GM18873 (cell line): Measurements from ENCODE around the gene EXOC5.
A peak's percentile ranks its signal among the peaks of the same experiment; 100 is the strongest.

ENCODE experiments used
- ATAC-seq: cut with Tn5 transposase; IDR thresholded peaks from one replicate; pipeline ENCODE4 v1.9.1; 2021; ENCODE audit warnings: mild to moderate bottlenecking, moderate library complexity, moderate number of reproducible peaks; ENCODE audit not compliant: unreplicated experiment, low FRiP score

The EXOC5 gene, protein sequence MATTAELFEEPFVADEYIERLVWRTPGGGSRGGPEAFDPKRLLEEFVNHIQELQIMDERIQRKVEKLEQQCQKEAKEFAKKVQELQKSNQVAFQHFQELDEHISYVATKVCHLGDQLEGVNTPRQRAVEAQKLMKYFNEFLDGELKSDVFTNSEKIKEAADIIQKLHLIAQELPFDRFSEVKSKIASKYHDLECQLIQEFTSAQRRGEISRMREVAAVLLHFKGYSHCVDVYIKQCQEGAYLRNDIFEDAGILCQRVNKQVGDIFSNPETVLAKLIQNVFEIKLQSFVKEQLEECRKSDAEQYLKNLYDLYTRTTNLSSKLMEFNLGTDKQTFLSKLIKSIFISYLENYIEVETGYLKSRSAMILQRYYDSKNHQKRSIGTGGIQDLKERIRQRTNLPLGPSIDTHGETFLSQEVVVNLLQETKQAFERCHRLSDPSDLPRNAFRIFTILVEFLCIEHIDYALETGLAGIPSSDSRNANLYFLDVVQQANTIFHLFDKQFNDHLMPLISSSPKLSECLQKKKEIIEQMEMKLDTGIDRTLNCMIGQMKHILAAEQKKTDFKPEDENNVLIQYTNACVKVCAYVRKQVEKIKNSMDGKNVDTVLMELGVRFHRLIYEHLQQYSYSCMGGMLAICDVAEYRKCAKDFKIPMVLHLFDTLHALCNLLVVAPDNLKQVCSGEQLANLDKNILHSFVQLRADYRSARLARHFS

DNA sequence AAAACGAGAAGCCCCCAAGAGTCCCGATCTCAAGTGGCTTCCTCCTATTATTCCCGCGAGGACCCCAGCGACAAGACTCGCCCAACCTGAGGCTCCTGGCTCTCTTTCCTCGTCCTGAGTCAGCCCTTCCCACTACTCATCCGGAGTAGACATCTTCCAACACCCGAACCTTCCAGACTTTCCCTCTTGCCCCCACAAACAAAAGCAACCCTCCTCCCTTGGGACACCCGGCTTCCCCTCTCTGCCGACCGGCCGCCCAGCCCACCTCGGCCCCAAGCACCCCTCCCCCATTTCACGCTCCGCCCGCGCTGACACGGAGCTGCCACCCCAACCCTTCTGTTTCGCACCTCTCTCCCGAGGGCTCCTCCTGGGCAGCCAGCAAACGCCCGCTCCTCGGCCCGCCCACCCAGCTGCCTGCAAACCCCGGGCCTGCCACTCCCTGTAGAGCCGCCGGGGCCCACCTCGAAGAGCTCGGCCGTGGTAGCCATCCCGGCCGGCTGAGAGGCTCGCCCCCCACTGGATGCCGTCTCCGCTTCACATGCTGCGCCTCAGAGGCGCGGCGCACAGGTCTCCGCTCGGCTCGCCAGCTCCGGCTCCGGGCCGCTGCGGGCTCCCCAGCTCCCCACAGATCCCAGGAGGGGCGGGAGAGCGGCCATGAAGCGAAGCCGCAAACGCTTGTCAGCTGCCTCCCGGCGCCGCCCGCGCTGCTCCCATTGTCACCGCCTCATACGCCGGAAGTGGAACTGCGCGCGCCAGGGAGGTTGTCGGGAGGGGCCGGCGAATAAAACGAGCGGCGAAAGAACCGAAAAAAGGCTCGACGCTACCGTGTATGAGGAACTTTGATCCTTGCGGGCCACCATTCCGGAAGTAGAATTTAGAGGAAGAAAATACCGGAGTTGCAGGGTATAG, at the start of gene EXOC5, which contains the start of gene AP5M1:
EXOC5 (minus strand) TSS at position 745 of the 909 bp plus-strand sequence; CDS start at position 488, 257 bp downstream.
AP5M1 (plus strand) TSS at position 811 of the 909 bp plus-strand sequence. CDS start 344 bp downstream, outside the sequence.
- ATAC-seq: peak; percentile 79

DNA sequence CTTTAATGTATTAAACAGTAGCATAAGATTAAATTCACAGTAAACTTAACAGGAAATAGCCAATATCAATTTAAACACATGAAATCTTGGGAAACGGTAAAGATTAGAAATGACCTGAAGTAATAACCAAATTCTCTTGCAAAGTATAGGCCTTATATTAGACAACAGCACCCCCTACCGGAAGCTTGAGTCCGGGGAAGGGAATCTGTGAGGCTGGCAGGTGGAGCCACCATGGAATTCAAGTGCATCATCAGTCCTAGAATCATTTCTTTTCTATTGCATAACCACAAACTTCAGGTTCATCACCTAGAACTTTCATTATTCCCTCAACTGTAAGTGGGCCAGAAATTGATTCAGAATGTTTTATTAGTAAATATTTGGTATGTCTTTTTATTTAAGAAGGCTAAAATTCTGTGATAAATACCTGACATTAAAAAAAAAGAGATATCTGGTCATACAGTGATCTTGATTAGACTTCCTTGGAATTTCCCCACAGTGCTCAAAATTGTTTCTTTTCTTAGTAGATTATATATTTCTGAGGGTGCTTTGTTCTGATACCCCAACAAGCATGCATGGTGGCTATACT, 48.6 kb upstream of the EXOC5 start:
- no peak for ATAC-seq

DNA sequence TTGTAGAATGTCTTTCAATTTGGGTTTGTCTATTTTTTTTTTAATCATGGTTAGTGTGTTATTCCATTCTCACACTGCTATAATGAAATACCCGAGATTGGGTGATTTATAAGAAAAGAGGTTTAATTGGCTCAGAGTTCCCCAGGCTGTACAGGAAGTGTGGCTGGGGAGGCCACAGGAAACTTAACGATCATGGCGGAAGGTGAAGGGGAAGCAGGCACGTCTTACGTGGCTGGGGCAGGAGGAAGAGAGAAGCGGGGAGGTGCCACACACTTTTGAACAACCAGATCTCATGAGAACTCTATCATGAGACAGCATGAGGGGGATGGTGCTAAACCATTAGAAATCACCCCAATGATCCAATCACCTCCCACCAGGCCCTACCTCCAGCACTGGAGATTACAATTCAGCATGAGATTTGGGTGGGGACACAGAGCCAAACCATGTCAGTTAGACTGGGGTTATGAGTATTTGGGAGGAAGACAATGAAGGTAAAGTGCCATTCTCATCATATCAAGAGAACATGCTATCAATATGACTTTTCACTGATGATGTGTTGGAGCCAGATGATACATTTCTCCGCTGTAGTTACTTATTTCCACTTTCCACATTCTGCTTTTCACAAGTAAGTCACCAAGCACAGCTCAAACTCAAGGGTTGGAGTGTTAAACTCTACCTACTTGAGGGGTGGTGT, 45.8 kb upstream of the EXOC5 start:
- no peak for ATAC-seq

DNA sequence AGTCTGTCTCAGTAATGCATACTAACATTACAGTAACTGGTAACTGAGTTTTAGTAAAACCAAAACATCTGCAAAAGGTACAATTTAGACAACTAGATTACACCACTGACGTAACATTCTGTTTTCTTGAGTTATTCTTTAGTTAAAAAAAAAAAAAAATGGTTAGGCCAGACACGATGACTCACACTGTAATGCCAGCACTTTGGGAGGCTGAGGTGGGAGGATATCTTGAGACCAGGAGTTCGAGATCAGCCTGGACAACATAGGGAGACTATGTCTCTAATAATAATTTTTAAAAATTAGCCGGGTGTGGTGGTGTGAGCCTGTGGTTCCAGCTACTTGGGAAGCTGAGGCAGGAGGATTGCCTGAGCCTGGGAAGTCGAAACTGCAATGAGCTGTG, 34.2 kb upstream of the EXOC5 start:
- no peak for ATAC-seq

DNA sequence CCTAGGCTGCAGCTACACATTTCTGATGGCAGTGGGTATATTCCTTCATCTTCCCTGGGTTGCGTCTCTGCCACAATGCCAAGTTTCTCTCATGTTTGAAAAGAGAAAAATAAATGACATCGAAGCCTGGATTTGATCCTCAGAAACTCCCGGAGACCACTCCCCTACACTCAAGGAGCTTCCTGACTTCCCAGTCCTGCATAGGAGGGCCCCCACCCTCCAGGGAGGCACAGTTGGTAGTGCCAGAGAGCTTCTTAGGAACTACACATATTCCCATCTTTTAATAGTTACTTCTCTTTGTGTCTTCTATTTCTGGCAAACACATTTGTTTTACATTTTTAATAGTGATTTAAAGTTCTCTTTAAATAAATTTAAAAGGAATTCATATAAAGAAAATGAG, 30.8 kb upstream of the EXOC5 start:
- no peak for ATAC-seq

DNA sequence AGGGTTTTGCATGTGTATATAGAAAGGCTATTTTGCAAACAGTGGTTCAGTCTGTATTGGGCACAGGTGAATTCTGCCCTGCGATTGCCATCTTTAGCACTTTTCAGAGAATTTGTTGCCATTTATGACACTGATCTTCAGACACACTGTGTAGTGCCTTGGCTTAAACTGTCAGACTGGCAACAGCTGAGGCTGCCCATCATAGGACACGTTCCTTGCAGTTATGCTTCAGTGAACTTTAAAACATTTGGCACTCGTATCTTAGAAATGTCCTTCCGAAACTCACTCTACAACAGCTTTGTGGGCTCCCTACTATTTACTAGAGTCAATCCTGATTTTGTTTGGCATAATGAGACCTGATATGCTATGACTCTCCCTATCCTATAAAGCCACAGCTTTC, 29.1 kb upstream of the EXOC5 start:
- ATAC-seq: no peak

DNA sequence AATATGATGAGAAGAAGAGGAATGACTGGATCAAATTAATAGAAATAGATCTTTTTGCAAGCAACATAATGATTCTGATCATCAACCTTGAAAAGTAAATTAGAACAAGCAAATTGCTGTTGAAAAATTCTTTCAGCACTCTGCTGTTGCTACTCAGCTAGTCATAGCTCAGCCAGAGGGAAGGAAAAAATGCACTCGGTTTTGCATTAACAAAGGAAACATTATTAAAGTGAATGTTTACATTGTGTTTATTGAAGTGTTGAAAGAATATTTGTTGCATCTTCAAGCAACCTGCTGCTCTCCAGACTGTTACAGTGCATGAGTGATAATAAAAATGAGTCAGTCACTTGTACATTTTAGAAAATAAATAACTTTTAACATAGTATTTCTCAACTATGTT, 26.5 kb upstream of the EXOC5 start:
- no peak for ATAC-seq

DNA sequence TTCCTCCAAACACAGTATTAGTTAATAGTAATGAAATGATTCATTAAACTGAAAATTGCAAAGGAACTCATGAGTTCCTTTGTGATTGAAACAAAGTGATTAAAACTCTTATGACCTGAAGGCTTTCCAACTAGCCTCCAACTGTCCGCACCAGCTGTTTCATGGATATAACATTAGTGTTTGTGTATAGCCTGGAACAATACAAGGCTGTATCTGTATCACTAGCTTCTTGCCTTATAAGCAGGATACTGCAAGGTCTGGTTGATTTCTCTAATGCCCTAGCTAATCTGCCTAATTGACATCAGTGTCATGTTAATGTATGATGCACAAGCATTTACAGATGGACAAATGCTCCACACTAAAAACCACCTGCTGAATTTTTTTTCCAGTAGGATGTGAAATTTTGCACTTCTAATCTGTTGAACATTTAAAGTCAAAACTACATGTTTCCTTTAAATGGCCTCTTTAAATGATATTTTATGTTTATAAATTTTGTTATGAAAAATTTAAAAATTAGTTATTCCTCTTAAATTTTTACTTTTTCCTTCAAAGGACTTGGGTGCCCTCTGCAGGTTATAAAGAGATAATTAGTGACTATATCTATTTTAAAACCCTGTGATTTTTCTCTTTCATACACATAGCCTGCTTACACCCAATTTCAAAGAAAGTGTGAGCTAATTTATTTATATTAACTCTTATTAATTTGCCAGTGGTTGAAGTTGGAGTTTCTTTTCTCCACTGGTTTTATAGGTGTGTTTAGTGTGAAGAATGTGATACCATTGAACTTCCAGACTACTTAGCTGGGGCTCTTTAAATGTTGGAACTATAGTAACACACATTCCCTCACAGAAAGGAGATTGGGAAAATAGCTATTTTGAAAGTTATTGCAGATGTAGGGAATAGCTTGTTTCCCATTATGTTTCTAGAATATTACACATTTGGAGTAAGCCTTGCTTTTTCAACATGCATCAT, 25.4 kb upstream of the EXOC5 start:
- no peak for ATAC-seq

DNA sequence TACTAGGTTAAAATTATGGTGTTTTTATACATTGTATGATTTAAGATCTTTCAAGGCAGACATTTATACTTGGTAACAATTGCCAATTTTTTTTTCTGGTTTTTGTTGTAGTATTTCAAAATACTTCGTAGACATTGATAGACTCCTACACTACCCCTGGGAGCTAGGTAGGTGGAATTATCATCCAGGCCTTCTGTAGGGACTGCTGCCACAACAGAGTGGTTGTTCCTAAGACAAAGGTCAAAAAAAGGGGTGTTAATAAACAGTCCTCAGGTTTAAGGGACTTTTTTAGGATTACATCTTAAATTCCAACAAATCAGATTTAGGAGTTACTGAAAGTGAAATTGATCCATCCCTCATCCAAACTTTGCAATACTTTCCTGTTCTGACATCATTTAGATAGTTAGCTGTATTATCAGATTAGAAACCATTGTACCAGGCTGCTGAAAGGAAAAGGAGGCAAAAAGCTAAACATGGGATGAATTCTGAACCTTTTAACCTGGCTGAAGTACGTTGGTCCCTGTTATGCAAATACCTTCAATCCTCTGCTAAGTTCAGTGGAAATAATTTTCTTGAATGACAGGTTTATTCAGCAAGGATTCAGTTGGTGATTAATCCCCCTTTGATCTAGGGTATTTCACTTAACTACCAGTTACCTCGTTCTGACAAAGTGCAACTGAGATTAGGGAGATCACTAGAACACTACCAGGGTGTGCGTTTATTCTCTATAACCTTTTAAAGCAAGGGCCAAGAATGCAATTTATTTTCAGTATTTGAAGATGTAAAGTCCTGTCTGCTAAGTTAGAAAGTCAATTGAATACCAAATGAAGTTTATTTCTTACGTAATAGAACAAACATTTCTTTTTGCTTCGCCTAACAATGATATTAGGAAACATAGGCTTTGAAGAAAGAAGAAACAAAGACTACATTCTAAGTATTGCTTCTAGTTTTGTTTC, 23.3 kb upstream of the EXOC5 start:
- ATAC-seq: no peak

DNA sequence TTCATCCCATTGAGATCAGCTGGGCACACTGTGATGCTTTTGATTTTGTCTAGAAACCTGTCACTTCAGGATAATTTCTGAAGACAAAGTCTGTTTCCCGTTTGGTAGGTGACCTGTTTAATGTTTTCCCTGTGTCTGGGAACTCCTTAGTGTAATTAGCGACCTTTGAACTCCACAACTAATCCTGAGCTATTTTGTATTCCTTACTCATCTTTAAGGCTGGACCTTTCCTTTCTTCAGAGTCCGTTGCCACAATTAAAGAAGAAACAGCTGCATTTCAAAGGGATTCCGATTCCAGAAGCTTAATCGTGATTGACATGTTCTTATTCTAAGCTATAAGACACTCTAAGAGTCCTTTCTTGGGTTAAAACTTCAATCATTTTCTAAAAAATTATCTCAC, 22.0 kb upstream of the EXOC5 start:
- ATAC-seq: no peak

DNA sequence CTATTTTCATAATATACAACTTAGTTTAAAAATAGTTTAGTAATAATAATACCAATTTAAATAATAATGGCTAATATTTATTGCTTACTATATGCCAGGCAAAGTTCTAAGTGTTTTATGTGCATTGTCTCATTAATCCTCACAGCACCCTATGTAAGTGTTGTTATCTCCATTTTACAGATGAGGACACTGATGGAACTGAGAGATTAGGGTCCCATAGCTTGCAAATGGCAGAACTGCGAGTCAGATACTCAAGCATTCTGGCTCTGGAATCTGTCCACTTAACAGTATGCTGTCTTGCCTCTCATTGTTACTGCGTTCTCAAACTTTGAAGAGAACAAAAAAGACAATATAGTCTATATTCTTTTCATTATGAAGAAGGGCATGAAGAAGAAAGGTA, 19.0 kb upstream of the EXOC5 start:
- ATAC-seq: no peak

DNA sequence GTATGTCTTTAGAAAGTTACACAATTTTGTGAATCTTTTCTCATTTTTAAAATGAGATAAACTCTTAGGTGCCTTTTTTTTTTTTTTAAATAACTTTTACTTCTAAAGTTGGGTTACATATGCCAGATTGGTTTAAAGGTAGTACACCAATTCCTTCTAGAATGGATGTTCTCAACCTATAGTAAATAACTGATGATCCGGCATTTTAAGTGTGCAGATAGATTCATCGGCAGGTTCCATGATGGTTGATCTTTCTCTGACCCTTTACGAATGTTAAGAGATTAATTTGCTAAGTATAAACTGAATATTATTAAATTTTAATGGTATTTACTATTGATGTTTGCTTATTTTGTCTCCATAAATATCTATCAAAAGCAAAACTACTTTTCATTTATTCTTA, 8.4 kb upstream of the EXOC5 start:
- ATAC-seq: no peak

DNA sequence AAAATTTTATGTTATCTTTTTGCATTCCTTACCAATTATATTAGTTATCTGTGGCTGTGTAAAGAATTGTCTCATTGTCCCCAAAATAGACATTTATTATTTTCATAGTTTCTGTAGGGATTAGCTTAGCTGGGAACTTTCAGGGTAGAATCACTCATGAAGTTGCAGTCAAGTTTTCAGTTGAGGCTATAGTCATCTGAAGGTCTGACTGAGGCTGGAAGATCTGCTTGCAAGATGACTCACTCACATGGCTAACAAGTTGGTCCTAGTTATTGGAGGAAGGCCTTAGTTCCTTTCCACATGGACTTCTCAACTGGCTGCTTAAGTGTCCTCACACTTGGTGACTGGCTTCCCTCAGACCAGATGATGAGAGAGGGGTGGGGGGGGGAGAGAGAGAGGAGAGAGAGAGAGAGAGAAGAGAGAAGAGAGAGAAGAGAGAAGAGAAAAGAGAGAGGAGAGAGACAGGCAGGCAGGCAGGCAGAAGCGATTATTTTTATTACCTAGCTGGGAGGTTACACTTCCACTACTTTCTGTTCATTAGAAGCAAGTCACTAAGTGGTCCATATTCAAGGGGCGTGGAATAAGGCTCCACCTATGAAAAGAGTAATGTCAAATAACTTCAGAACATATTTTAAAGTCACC, 6.4 kb upstream of the EXOC5 start:
- no peak for ATAC-seq

DNA sequence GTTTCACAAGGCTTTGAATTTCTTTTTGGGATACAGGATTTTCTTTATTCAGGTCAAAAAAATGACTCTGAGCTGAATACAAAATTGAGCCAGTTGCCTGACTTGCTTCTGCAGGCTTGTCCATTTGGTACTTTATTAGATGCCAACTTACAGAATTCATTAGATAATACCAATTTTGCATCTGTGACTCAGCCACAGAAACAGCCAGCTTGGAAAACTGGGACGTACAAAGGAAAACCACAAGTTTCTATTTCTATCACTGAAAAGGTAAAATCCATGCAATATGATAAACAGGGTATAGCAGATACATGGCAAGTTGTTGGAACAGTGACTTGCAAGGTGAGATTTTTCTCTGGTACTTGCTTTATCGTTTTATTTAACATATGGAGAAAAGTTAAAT, 5.8 kb upstream of the EXOC5 start:
- ATAC-seq: no peak

DNA sequence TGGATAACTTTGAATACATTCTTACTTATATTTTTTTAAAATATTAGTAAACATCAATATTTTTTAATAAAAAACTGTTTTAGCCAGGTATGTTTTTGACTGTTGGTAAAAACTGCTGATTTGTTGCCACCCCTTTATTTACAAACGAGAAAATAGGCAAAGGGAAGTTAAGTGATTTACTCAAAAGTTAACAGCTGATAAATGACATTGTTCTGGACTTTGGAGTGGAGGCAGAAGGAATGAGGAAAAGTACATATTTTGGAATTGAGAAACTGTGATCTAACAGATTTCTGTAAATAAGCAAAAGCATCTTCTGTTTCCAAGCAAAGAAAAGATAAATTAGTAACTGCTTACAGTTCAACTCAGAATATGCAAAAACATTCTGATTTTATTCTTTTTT, 4.5 kb upstream of the EXOC5 start:
- ATAC-seq: no peak

DNA sequence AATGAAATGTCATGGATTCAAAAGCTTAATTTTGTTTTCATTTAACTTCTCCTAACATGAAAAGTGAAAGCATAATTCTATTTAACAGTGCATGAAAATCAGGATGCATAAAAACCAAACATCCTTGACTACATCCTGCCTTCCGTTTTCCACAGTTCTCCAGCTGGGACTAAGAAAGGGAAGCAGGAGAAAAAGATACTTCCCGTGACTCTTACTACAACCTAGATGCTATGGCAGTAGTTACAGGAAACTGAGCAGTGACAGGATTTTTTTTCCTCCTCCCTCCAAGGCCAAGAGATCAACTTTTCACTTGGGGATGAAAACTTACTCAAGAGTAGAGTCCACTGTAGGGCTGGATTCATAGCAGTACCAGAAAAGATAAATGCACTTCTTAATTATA, 2.6 kb downstream of the EXOC5 start:
- no peak for ATAC-seq

DNA sequence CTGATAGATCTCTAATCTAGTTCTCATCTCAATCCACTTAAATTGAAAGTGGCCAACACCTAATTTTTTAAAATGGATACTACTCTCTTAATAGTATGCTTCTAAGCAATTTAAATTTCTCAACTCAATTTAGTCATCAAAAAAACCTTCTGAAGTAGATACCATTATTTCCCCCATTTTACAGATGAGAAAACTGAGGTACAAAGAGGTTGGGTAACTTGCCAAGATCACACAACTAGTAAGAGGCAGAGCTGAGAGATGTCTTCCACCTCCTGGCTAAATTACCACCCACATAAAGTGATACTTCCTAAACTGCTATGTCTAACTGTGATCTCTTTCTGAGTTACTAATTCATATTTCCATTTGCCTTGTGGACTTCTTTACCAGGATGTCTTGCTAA, 6.6 kb downstream of the EXOC5 start:
- no peak for ATAC-seq
